ENCODE data around the gene APLP2.

- TF ChIP-seq EZH2 (IDR thresholded peaks at IDR 0.05) (no peak), POLR2AphosphoS5 (IDR thresholded peaks at IDR 0.05; ENCODE audit: borderline replicate concordance, low read depth, low read length) (no peak)
Measured at GRCh38 chr11:130097285-130097684, 27.6 kb downstream of the APLP2 start.

Data from SK-N-MC (cell line).